ENCODE measurements around the gene NCR2.

- TF ChIP-seq CTCF (IDR thresholded peaks at IDR 0.05) (no peak), ZBTB43 (CRISPR knock-in tag; IDR thresholded peaks at IDR 0.05) (no peak)
Measured at GRCh38 chr6:41335296-41335695, at the start of gene NCR2.

Measured in WTC11 (cell line).